Psoas muscle (tissue), 8 donors: Measurements from ENCODE around the gene SP1. TPM values are rescaled to one million over a fixed set of nuclear protein-coding genes. Genes with fewer than 3 reads are reported as not detected.
A peak's percentile ranks its signal among the peaks of the same experiment; 100 is the strongest.
"Not testable (repeated sequence)": the region's sequence is repeated elsewhere in the genome, so short reads cannot be mapped to it uniquely, and the experiment has no call there.

Experiments
- ATAC-seq, 4 donors: fragments of 200-7000 bp; cut with Tn5 transposase; one replicate each; pipeline ENCODE4 v1.9.1; 2020; ENCODE audit warnings: moderate library complexity in 3 of 4, mild to moderate bottlenecking in 2 of 4
- DNase-seq, 2 donors: peaks; one replicate each; pipeline ENCODE4 v3.0.0-alpha.2; 2020
- H3K27ac ChIP-seq: fragments of 200-600 bp; one replicate; pipeline ENCODE4 v1.8.0; 2022
- H3K27me3 ChIP-seq, 3 donors: fragments of 200-600 bp in 1 of 3; one replicate each; pipeline versions ENCODE4 v1.6.1 to v1.8.0; 2013 to 2022; ENCODE audit warnings: low read length in 2 of 3, mild to moderate bottlenecking in 2 of 3, moderate library complexity in 1 of 3; ENCODE audit not compliant: insufficient read depth in 3 of 3
- H3K36me3 ChIP-seq, 2 donors: fragments of 200-600 bp in 1 of 2; one replicate each; pipeline versions ENCODE4 v1.6.1 to v1.8.0; 2013 to 2022; ENCODE audit warnings: low read depth in 1 of 2, mild to moderate bottlenecking in 1 of 2, moderate library complexity in 1 of 2; ENCODE audit not compliant: insufficient read depth in 1 of 2
- H3K4me1 ChIP-seq: fragments of 200-600 bp; one replicate; pipeline ENCODE4 v1.8.0; 2022
- H3K4me3 ChIP-seq: fragments of 200-600 bp; one replicate; pipeline ENCODE4 v1.8.0; 2022; ENCODE audit warnings: mild to moderate bottlenecking
- H3K9me3 ChIP-seq: fragments of 200-600 bp; one replicate; pipeline ENCODE4 v1.8.0; 2022
- WGBS, 3 donors: extraction: QIAGEN DNeasy Blood & Tissue Kit; methylation state at CpG; one replicate each; pipeline versions ENCODE4 v1.1.6 to v1.1.7; 2013; 5-methylcytosine and 5-hydroxymethylcytosine counted together
- intact Hi-C, 2 donors: fragments of 100-400 bp; cut with DNase I; formaldehyde crosslinking; loops; one replicate each; pipeline versions ENCODE4 v1.11.0 to v1.14.2; 2022
- polyA plus RNA-seq, 3 donors: library from polyadenylated mRNA; stranded (reverse); fragments of 200-250 nt; gene quantifications; one replicate each; pipeline ENCODE4 v1.2.3, GENCODE V29; 2013
- total RNA-seq, 4 donors: library from RNA; stranded (reverse); fragmentation: NEBNext Ultra II Directional in 2 of 4; extraction: Animal tissue kit (Norgen Biotek cat#: 25700) in 2 of 4; gene quantifications; one replicate each; pipeline versions ENCODE4 v1.2.1 to v1.2.4, GENCODE V29; 2021 to 2023
- TF ChIP-seq, protein P1 (sequence below): fragments of 200-600 bp; IDR thresholded peaks from one replicate; pipeline ENCODE4 v1.8.0; 2022; ENCODE audit warnings: antibody characterized with exemption
- donor health status: healthy with polysubstance abuse.
- donor health status: DM: no; HTN: no; CAD: no; lungs with moderate emphysema.
- donor health status: Bipolar disorder and iron deficiency.
- donor health status: healthy.
- donor health status: DM: yes; HTN: yes; CAD: no.
- donor health status: DM: no; HTN: no; CAD: no.
- donor health status: DM: no; HTN: no; CAD: no.
- donor health status: DM: yes; HTN: yes; CAD: no.

SP1 gene
- total and polyA plus RNA-seq, 7 donors: 10.2 to 48.0 (median 39.0) TPM

DNA sequence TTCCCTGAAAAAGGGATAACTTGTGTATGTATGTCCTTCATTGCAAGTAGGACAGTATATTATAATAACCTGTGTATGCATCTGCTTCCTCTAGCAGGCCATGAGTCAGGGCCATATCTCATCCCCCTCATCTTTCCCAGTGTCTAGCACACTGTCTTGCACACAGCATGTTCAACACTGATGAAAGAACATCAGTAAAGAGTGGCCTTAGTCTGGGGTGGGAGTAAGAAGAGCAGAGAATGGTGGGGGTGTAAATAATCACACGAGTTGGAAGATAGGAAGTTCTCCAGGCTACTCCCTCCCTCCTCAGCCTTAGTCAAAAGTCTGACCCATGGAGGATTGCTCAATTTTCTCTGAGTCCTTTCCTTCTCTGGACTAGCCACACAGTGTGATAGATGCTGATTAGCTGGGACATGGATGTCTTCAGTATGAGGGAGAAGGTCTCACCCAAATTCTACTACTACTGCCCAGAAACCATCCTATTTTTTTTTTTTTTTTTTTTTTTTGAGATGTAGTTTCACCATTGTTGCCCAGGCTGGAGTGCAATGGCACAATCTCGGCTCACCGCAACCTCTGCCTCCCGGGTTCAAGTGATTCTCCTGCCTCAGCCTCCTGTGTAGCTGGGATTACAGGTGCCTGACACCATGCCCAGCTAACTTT, 14.6 kb upstream of the SP1 start:
- intact Hi-C loops: no loop called here
- no peak for DNase-seq
- H3K4me3 ChIP-seq: no peak overlapping the region
- 74 to 82% (median 74%) methylated on average over 4 of the region's 4 CpGs for WGBS, 3 donors
- H3K9me3 ChIP-seq: no peaks in the 10 kb centered on the region
- H3K36me3 ChIP-seq: no peaks in the 10 kb centered on the region
- peaks cover 7% of the 10 kb centered on the region for H3K4me1 ChIP-seq
- H3K27ac ChIP-seq: no peak overlapping the region
- peak in 3 of 4 donors; percentile 39 to 50 (median 40) for ATAC-seq
- TF ChIP-seq, protein P1, sequence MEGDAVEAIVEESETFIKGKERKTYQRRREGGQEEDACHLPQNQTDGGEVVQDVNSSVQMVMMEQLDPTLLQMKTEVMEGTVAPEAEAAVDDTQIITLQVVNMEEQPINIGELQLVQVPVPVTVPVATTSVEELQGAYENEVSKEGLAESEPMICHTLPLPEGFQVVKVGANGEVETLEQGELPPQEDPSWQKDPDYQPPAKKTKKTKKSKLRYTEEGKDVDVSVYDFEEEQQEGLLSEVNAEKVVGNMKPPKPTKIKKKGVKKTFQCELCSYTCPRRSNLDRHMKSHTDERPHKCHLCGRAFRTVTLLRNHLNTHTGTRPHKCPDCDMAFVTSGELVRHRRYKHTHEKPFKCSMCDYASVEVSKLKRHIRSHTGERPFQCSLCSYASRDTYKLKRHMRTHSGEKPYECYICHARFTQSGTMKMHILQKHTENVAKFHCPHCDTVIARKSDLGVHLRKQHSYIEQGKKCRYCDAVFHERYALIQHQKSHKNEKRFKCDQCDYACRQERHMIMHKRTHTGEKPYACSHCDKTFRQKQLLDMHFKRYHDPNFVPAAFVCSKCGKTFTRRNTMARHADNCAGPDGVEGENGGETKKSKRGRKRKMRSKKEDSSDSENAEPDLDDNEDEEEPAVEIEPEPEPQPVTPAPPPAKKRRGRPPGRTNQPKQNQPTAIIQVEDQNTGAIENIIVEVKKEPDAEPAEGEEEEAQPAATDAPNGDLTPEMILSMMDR: no peak
- H3K27me3 ChIP-seq: no peaks in the 10 kb centered on the region

DNA sequence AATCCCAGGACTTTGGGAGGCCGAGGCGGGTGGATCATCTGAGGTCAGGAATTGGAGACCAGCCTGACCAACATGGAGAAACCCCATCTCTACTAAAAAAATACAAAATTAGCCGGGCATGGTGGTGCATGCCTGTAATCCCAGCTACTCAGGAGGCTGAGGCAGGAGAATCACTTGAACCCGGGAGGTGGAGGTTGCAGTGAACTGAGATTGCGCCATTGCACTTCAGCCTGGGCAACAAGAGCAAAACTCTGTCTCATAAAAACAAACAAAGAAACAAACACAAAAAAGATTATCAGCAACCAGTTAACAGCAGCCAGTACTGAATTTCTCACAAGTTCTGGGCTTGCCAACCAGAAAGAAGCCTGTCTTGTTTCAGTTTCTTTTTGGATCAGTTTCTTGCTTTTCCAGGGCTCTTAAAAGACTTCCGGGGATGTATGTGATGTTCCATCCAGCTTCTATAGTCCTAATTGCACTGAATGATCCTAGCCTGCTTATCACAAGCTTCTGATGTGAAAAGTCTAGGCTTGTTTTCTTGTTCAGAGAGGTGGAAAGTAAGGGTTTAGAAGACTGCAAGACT, 6.3 kb upstream of the SP1 start:
- peak overlapping the region; percentile 3 for H3K27ac ChIP-seq
- H3K4me1 ChIP-seq: peaks cover 26% of the 10 kb centered on the region

DNA sequence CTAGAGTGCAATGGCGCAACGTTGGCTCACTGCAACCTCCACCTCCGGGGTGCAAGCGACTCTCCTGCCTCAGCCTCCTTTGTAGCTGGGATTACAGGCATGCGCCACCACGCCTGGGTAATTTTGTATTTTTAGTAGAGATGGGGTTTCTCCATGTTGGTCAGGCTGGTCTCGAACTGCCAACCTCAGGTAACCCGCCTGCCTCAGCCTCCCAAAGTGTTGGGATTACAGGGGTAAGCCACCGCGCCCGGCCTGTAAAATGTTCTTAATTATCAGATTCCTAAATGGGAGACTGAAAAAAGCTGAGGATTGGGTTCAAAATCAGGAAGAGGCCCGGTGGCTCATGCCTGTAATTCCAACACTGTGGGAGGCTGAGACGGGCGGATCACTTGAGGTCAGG, 5.7 kb upstream of the SP1 start:
- H3K9me3 ChIP-seq, H3K27ac ChIP-seq, intact Hi-C loops, DNase-seq, H3K36me3 ChIP-seq, ATAC-seq, H3K27me3 ChIP-seq, H3K4me3 ChIP-seq: not testable (repeated sequence)
- 87 to 91% (median 88%) methylated on average over 14 of the region's 14 CpGs for WGBS, 3 donors
- peaks cover 28% of the 10 kb centered on the region for H3K4me1 ChIP-seq

More for the DNA sequence above, 6.3 kb upstream of the SP1 start:
- H3K36me3 ChIP-seq, H3K4me3 ChIP-seq, ATAC-seq, H3K9me3 ChIP-seq, H3K27me3 ChIP-seq, DNase-seq, intact Hi-C loops: not testable (repeated sequence)
- 79 to 88% (median 88%) methylated on average over 6 of the region's 6 CpGs for WGBS, 3 donors

DNA sequence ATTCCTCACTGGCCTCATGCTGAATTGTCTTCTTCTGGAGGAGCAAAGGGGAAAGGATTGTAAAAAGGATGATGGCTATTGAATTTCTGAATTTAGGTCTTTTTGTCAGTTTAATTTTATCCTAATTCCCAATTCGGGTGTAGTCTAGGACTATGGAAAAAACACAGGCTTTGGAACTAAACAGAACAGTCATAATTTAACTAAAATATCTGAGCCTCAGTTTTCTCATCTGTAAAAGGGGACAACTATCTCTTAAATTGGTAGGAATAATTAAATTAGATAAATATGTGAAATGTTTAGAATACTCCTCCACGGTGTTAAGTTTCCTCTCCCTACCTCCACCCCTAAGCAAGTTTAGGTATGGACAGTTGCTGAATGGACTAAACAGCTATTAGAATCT, 3.2 kb upstream of the SP1 start:
- H3K27ac ChIP-seq: no peak overlapping the region
- intact Hi-C loops: no loop called here
- TF ChIP-seq, protein P1: no peak
- H3K9me3 ChIP-seq: no peaks in the 10 kb centered on the region
- no peak overlapping the region for H3K4me3 ChIP-seq
- 80 to 90% (median 83%) methylated on average over 2 of the region's 2 CpGs for WGBS, 3 donors
- peaks cover 20% of the 10 kb centered on the region for H3K4me1 ChIP-seq
- no peak for ATAC-seq
- peaks cover 0 to 7% of the 10 kb centered on the region in 2 donors for H3K36me3 ChIP-seq
- no peaks in the 10 kb centered on the region for H3K27me3 ChIP-seq
- DNase-seq: no peak

DNA sequence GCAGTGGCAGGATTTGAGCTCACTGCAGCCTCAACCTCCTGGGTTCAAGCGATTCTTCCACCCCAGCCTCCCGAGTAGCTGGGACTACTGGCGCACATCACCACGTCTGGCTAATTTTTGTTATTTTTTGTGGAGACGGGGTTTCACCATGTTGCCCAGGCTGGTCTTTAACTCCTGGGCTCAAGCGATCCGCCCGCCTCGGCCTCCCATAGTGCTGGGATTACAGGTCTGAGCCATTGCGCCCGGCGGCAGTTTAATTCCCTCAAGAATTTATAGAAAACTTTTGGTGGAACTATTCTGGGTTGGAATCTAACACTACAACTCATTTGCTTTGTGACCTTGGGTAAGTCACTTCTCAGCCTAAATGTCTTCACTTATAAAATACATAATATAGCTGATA, 1.8 kb upstream of the SP1 start:
- peak overlapping the region; percentile 89 for H3K27ac ChIP-seq
- 97% methylated on average over 12 of the region's 12 CpGs for WGBS, 3 donors

More for the DNA sequence above, 1.8 kb upstream of the SP1 start:
- Histone ChIP-seq H3K9me3 (no peaks in the 10 kb centered on the region), H3K4me1 (peaks cover 28% of the 10 kb centered on the region), H3K36me3 (peaks cover 7 to 22% of the 10 kb centered on the region in 2 donors), H3K27me3 (no peaks in the 10 kb centered on the region), H3K4me3 (no peak overlapping the region)
- ATAC-seq (no peak), DNase-seq (no peak)
- TF ChIP-seq, protein P1: no peak
- intact Hi-C loops: no loop called here
